ENCODE data around the gene TSPAN18.

The TSPAN18 gene

GRCh38 chr11:44885065-44885810, 158.5 kb downstream of the TSPAN18 start:
- Mint-ChIP-seq H3K27ac (peak overlapping the region; percentile 77), H3K36me3 (peaks cover 1% of the 10 kb centered on the region), H3K4me3 (no peak overlapping the region), H3K9me3 (no peaks in the 10 kb centered on the region), H3K27me3 (no peaks in the 10 kb centered on the region), H3K4me1 (no peaks in the 10 kb centered on the region)

GRCh38 chr11:44885919-44886789, 159.4 kb downstream of the TSPAN18 start:
- H3K36me3 Mint-ChIP-seq, result peaks cover 1% of the 10 kb centered on the region
- H3K9me3 Mint-ChIP-seq, result no peaks in the 10 kb centered on the region
- no peaks in the 10 kb centered on the region for H3K27me3 Mint-ChIP-seq
- peak overlapping the region; percentile 77 for H3K27ac Mint-ChIP-seq
- no peaks in the 10 kb centered on the region for H3K4me1 Mint-ChIP-seq
- H3K4me3 Mint-ChIP-seq, result no peak overlapping the region

- no peaks in the 10 kb centered on the region for H3K4me1 Mint-ChIP-seq
- H3K36me3 Mint-ChIP-seq, result peaks cover 1% of the 10 kb centered on the region
- H3K27ac Mint-ChIP-seq, result no peak overlapping the region
- no peak overlapping the region for H3K4me3 Mint-ChIP-seq
- no peaks in the 10 kb centered on the region for H3K27me3 Mint-ChIP-seq
- H3K9me3 Mint-ChIP-seq, result no peaks in the 10 kb centered on the region
Observed at GRCh38 chr11:44886790-44887140, 160.0 kb downstream of the TSPAN18 start.

- Mint-ChIP-seq H3K27me3 (no peaks in the 10 kb centered on the region), H3K4me1 (no peaks in the 10 kb centered on the region), H3K4me3 (no peak overlapping the region), H3K27ac (no peak overlapping the region), H3K9me3 (no peaks in the 10 kb centered on the region), H3K36me3 (peaks cover 1% of the 10 kb centered on the region)
Observed at GRCh38 chr11:44887636-44888035, 160.9 kb downstream of the TSPAN18 start.

- H3K4me1 Mint-ChIP-seq, result no peaks in the 10 kb centered on the region
- H3K27ac Mint-ChIP-seq, result no peak overlapping the region
- no peaks in the 10 kb centered on the region for H3K9me3 Mint-ChIP-seq
- H3K4me3 Mint-ChIP-seq, result no peak overlapping the region
- H3K36me3 Mint-ChIP-seq, result peaks cover 1% of the 10 kb centered on the region
- no peaks in the 10 kb centered on the region for H3K27me3 Mint-ChIP-seq
Observed at GRCh38 chr11:44889266-44889665, 162.5 kb downstream of the TSPAN18 start.

GRCh38 chr11:44892843-44893242, 166.1 kb downstream of the TSPAN18 start:
- Mint-ChIP-seq H3K9me3 (no peaks in the 10 kb centered on the region), H3K36me3 (peaks cover 5% of the 10 kb centered on the region), H3K4me1 (no peaks in the 10 kb centered on the region), H3K27ac (no peak overlapping the region), H3K27me3 (no peaks in the 10 kb centered on the region), H3K4me3 (no peak overlapping the region)

GRCh38 chr11:44893308-44893822, 166.6 kb downstream of the TSPAN18 start:
- Mint-ChIP-seq H3K9me3 (no peaks in the 10 kb centered on the region), H3K27me3 (no peaks in the 10 kb centered on the region), H3K36me3 (peaks cover 7% of the 10 kb centered on the region), H3K4me1 (no peaks in the 10 kb centered on the region), H3K4me3 (no peak overlapping the region), H3K27ac (no peak overlapping the region)

GRCh38 chr11:44893846-44894617, 167.3 kb downstream of the TSPAN18 start:
- Mint-ChIP-seq H3K27me3 (no peaks in the 10 kb centered on the region), H3K4me3 (no peak overlapping the region), H3K36me3 (peaks cover 7% of the 10 kb centered on the region), H3K4me1 (no peaks in the 10 kb centered on the region), H3K27ac (no peak overlapping the region), H3K9me3 (no peaks in the 10 kb centered on the region)

- Mint-ChIP-seq H3K36me3 (peaks cover 7% of the 10 kb centered on the region), H3K27ac (no peak overlapping the region), H3K27me3 (no peaks in the 10 kb centered on the region), H3K4me3 (no peak overlapping the region), H3K4me1 (no peaks in the 10 kb centered on the region), H3K9me3 (no peaks in the 10 kb centered on the region)
Observed at GRCh38 chr11:44899959-44900358, 173.2 kb downstream of the TSPAN18 start.

- no peaks in the 10 kb centered on the region for H3K27me3 Mint-ChIP-seq
- no peaks in the 10 kb centered on the region for H3K4me1 Mint-ChIP-seq
- no peak overlapping the region for H3K4me3 Mint-ChIP-seq
- H3K27ac Mint-ChIP-seq, result no peak overlapping the region
- H3K9me3 Mint-ChIP-seq, result no peaks in the 10 kb centered on the region
- H3K36me3 Mint-ChIP-seq, result peaks cover 7% of the 10 kb centered on the region
Observed at GRCh38 chr11:44901120-44901633, 174.4 kb downstream of the TSPAN18 start.

- peaks cover 4% of the 10 kb centered on the region for H3K36me3 Mint-ChIP-seq
- H3K4me1 Mint-ChIP-seq, result no peaks in the 10 kb centered on the region
- no peak overlapping the region for H3K4me3 Mint-ChIP-seq
- no peaks in the 10 kb centered on the region for H3K9me3 Mint-ChIP-seq
- no peak overlapping the region for H3K27ac Mint-ChIP-seq
- no peaks in the 10 kb centered on the region for H3K27me3 Mint-ChIP-seq
Observed at GRCh38 chr11:44901786-44902185, 175.0 kb downstream of the TSPAN18 start.

- Mint-ChIP-seq H3K36me3 (no peaks in the 10 kb centered on the region), H3K27ac (no peak overlapping the region)
Observed at GRCh38 chr11:44903035-44903434, 176.3 kb downstream of the TSPAN18 start.

GRCh38 chr11:44903518-44903917, 176.8 kb downstream of the TSPAN18 start:
- Mint-ChIP-seq H3K27ac (no peak overlapping the region), H3K4me3 (no peak overlapping the region), H3K36me3 (no peaks in the 10 kb centered on the region), H3K4me1 (no peaks in the 10 kb centered on the region), H3K9me3 (no peaks in the 10 kb centered on the region), H3K27me3 (no peaks in the 10 kb centered on the region)

More at GRCh38 chr11:44903035-44903434, 176.3 kb downstream of the TSPAN18 start:
- Mint-ChIP-seq H3K4me3 (no peak overlapping the region), H3K9me3 (no peaks in the 10 kb centered on the region), H3K4me1 (no peaks in the 10 kb centered on the region), H3K27me3 (no peaks in the 10 kb centered on the region)

- Mint-ChIP-seq H3K27ac (no peak overlapping the region), H3K4me3 (no peak overlapping the region), H3K9me3 (no peaks in the 10 kb centered on the region), H3K27me3 (no peaks in the 10 kb centered on the region), H3K36me3 (no peaks in the 10 kb centered on the region), H3K4me1 (no peaks in the 10 kb centered on the region)
Observed at GRCh38 chr11:44904261-44905020, 177.7 kb downstream of the TSPAN18 start.
